ENCODE measurements around the gene RBM28. TPM values are rescaled to one million over a fixed set of nuclear protein-coding genes. Genes with fewer than 3 reads are reported as not detected.

Gene RBM28
- total RNA-seq, 1 experiment from 2014 or later, result 70.0 TPM

DNA sequence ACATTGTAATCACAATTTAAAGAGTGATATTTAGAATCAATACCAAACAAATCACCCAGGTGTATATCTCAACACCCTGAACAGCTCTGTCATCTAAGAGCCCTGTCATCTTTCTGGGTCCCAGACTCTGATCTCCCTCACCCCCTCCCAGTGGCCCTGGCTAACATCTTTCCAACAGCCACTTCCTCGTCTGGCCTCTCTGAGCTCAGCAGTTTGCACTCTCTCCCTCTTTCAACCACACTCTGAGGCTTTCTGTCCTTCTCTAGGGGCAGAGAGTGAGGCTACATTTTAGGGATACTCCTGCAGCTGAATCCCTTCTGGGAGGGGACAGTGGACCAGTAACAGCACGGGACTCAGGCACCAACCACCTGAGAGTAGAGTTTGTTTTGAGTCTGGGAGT, 34.9 kb upstream of the RBM28 start:
- Histone ChIP-seq H3K4ac (ENCODE audit: low read depth, low read length) (no peak overlapping the region), H3K23me2 (ENCODE audit: insufficient read length, low read depth, low read length, poor library complexity, severe bottlenecking) (no peaks in the 10 kb centered on the region), H3K79me1 (ENCODE audit: insufficient read depth, low read depth, low read length, poor library complexity, severe bottlenecking) (no peaks in the 10 kb centered on the region), H2BK12ac (ENCODE audit: insufficient read length, low read depth, low read length) (no peak overlapping the region), H4K20me1 (ENCODE audit: control insufficient read depth, insufficient read depth, insufficient read length) (no peaks in the 10 kb centered on the region), H3K14ac (ENCODE audit: insufficient read depth, low read length) (no peak overlapping the region), H3K9ac (ENCODE audit: extremely low read depth, insufficient read length, low read length) (no peak overlapping the region), H4K91ac (ENCODE audit: insufficient read length, low read depth, low read length) (no peak overlapping the region), H3K56ac (ENCODE audit: insufficient read length, low read depth, low read length) (no peak overlapping the region), H3K18ac (ENCODE audit: insufficient read length, low read depth, low read length) (no peak overlapping the region), H4K5ac (ENCODE audit: insufficient read length, low read depth, low read length) (no peak overlapping the region), H2AFZ (ENCODE audit: low read length) (no peak overlapping the region), H3K27me3 (ENCODE audit: insufficient read depth, low read length) (no peaks in the 10 kb centered on the region), H2BK15ac (ENCODE audit: low read depth, low read length) (no peak overlapping the region), H3K79me2 (ENCODE audit: insufficient read depth, low read length) (no peaks in the 10 kb centered on the region), H2BK120ac (ENCODE audit: low read depth, low read length, poor library complexity, severe bottlenecking) (no peak overlapping the region), H2AK5ac (ENCODE audit: insufficient read length, low read length) (no peak overlapping the region), H3K9me3 (ENCODE audit: control insufficient read depth, low read depth, low read length) (no peaks in the 10 kb centered on the region), H3T11ph (ENCODE audit: low read length) (no peak overlapping the region), H2BK5ac (ENCODE audit: insufficient read length, low read length) (no peak overlapping the region), H3K4me2 (ENCODE audit: insufficient read depth, insufficient read length, low read length) (no peak overlapping the region), H3K23ac (ENCODE audit: insufficient read length, low read depth, low read length) (no peak overlapping the region), H3K27ac (ENCODE audit: insufficient read length, low read depth, low read length) (no peak overlapping the region), H3K4me1 (ENCODE audit: insufficient read depth, low read length) (no peaks in the 10 kb centered on the region), H2BK20ac (ENCODE audit: low read depth, low read length, poor library complexity, severe bottlenecking) (no peak overlapping the region), H4K8ac (replicated peaks; ENCODE audit: insufficient read length, low read depth, low read length) (no peak overlapping the region)
- Mint-ChIP-seq H3K4me3 (no peak overlapping the region), H3K9me3 (peaks cover 0 to 2% of the 10 kb centered on the region in 2 experiments; a peak in 1 of 5 replicates), H3K4me1 (peaks cover 7 to 40% of the 10 kb centered on the region in 2 experiments), H3K36me3 (ENCODE audit: insufficient read depth in 1 of 3, low read depth in 3 of 3) (no peaks in the 10 kb centered on the region), H3K27ac (no peak overlapping the region), H3K27me3 (ENCODE audit: low read depth) (peaks cover 37% of the 10 kb centered on the region)
- WGBS (ENCODE audit: extremely low coverage, insufficient read length, low lambda C conversion rate), result no CpG with 5 or more reads among the region's 2 CpGs
- no peak for DNase-seq
- TF ChIP-seq, protein P1, sequence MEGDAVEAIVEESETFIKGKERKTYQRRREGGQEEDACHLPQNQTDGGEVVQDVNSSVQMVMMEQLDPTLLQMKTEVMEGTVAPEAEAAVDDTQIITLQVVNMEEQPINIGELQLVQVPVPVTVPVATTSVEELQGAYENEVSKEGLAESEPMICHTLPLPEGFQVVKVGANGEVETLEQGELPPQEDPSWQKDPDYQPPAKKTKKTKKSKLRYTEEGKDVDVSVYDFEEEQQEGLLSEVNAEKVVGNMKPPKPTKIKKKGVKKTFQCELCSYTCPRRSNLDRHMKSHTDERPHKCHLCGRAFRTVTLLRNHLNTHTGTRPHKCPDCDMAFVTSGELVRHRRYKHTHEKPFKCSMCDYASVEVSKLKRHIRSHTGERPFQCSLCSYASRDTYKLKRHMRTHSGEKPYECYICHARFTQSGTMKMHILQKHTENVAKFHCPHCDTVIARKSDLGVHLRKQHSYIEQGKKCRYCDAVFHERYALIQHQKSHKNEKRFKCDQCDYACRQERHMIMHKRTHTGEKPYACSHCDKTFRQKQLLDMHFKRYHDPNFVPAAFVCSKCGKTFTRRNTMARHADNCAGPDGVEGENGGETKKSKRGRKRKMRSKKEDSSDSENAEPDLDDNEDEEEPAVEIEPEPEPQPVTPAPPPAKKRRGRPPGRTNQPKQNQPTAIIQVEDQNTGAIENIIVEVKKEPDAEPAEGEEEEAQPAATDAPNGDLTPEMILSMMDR (conservative IDR thresholded peaks at IDR 0.05), result no peak
